Fibroblast of lung (primary cell): ENCODE results near the gene C3orf38. TPM values are rescaled to one million over a fixed set of nuclear protein-coding genes. Genes with fewer than 3 reads are reported as not detected.

Experiments used
- DNase-seq, 2 donors: peaks; one replicate each; pipeline versions ENCODE4 v3.0.0 to v3.0.0-alpha.2; 2010; ENCODE audit warnings: low read depth in 2 of 2
- H2AFZ ChIP-seq: 2 replicates; pipeline ENCODE4 v1.5.1; 2012; ENCODE audit warnings: low read length, control low read depth, inconsistent platforms
- H3K27ac ChIP-seq: 2 replicates; pipeline ENCODE4 v1.5.1; 2011; ENCODE audit warnings: low read length, control low read depth; ENCODE audit not compliant: insufficient read depth
- H3K27me3 ChIP-seq: 2 replicates; pipeline ENCODE4 v1.5.1; 2011; ENCODE audit warnings: mild to moderate bottlenecking, low read length; ENCODE audit not compliant: control insufficient read depth, insufficient read depth
- H3K36me3 ChIP-seq: 2 replicates; pipeline ENCODE4 v1.5.1; 2011; ENCODE audit warnings: low read length; ENCODE audit not compliant: control insufficient read depth, insufficient read depth
- H3K4me1 ChIP-seq: 2 replicates; pipeline ENCODE4 v1.5.1; 2011; ENCODE audit warnings: low read length; ENCODE audit not compliant: control insufficient read depth, insufficient read depth; ENCODE audit errors: extremely low read depth
- H3K4me2 ChIP-seq: 2 replicates; pipeline ENCODE4 v1.5.1; 2011; ENCODE audit warnings: low read length, control low read depth; ENCODE audit not compliant: insufficient read depth; ENCODE audit errors: extremely low read depth
- H3K4me3 ChIP-seq, 4 experiments: fragments of 200-600 bp in 1 of 4; sonication (generic) in 1 of 4; replicated peaks in 1 of 4; 2 replicates each; pipeline ENCODE4 v1.5.1; 2011 to 2016; ENCODE audit warnings: low read length in 4 of 4, low read depth in 3 of 4, mild to moderate bottlenecking in 3 of 4, control low read depth in 2 of 4, inconsistent platforms in 1 of 4, mixed read lengths in 1 of 4; ENCODE audit not compliant: insufficient read depth in 1 of 4; ENCODE audit errors: control extremely low read depth in 1 of 4
- H3K79me2 ChIP-seq: 2 replicates; pipeline ENCODE4 v1.5.1; 2012; ENCODE audit warnings: mild to moderate bottlenecking, low read length, inconsistent platforms; ENCODE audit not compliant: control insufficient read depth, insufficient read depth
- H3K9ac ChIP-seq: 2 replicates; pipeline ENCODE4 v1.5.1; 2011; ENCODE audit warnings: mild to moderate bottlenecking, low read length, control low read depth; ENCODE audit not compliant: insufficient read depth
- H3K9me3 ChIP-seq: 2 replicates; pipeline ENCODE4 v1.5.1; 2012; ENCODE audit warnings: low read depth, low read length; ENCODE audit not compliant: control insufficient read depth, insufficient read depth
- H4K20me1 ChIP-seq: 2 replicates; pipeline ENCODE4 v1.5.1; 2011; ENCODE audit warnings: low read length; ENCODE audit not compliant: control insufficient read depth, insufficient read depth; ENCODE audit errors: extremely low read depth
- EZH2 ChIP-seq: IDR thresholded peaks from 2 replicates; pipeline ENCODE4 v1.5.1; 2012; ENCODE audit warnings: low read length, control low read depth, mild to moderate bottlenecking; ENCODE audit errors: missing control alignments
- polyA minus RNA-seq: library from RNA; depleted of rRNA, polyadenylated mRNA; stranded (reverse); fragments of >200 nt; gene quantifications from 2 replicates; pipeline ENCODE4 v1.2.3, GENCODE V29; 2011; ENCODE audit warnings: low replicate concordance
- polyA plus RNA-seq, 2 donors: library from polyadenylated mRNA; depleted of rRNA in 1 of 2; stranded (reverse) in 1 of 2; unstranded in 1 of 2; fragments of >200 nt; gene quantifications; 2 replicates each; pipeline ENCODE4 v1.2.1, GENCODE V29; 2011 to 2012; ENCODE audit warnings: missing spikeins in 1 of 2
- total RNA-seq: library from RNA; depleted of rRNA; stranded (reverse); fragments of >200 nt; gene quantifications from 2 replicates; pipeline ENCODE4 v1.2.1, GENCODE V29; 2014
- TF ChIP-seq, protein P1 (sequence below), 2 donors: IDR thresholded peaks in 1 of 2; conservative IDR thresholded peaks in 1 of 2; 1 replicate in 1 of 2; 2 replicates in 1 of 2; pipeline ENCODE4 v1.5.1; 2011 to 2012; ENCODE audit warnings: low read length in 2 of 2, control low read depth in 1 of 2, inconsistent platforms in 1 of 2, low read depth in 1 of 2, mild to moderate bottlenecking in 1 of 2

The C3orf38 gene
- total RNA-seq (26.4 and 27.2 TPM in 2 replicates), polyA plus RNA-seq (20.5 and 24.5 TPM in 2 replicates), polyA minus RNA-seq (5.6 and 8.7 TPM in 2 replicates)
- polyA plus RNA-seq (2012), result 15.4 and 18.4 TPM in 2 replicates

DNA sequence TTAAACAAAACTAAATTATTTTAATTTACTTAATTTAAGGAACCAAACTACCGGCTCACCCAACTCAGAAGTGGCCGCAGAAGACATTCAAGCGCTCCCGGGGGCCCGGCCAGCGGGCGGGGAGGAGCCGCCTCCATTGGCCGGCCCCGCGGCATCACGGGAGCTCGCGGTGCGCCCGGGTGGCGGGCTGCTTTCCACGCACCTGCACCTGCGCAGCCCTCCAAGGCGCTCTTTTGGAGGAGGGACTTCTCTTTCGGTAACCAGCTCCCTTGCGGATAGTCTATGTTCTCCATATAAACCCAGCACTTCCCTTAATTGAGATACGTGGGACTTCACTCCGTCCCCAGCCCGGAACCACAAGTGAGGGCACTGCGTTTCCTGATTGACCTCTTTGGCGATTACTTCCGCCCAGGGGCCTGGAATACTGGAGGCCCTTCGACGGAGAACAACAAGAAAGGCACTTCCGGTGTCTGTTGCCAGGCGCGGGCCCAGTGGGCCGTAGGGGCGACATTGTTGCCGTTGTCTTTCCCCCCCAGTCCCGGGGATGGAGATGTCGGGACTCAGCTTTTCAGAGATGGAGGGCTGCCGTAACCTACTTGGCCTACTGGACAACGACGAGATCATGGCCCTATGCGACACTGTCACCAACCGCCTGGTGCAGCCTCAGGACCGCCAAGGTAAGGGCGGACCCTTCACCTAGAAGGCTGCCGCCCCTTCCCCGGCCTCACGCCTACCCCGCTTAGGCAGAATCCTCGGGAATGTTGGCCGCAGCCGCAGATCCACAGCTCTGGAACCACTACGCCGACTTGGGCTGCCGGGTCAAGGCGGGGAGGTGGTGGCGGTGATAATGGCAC is at the start of gene C3orf38:
TSS of gene C3orf38 (plus strand) at position 451 of the 854 bp plus-strand sequence. CDS start at position 545, 94 bp downstream.
- Histone ChIP-seq H3K4me2 (peak within 1 kb of the TSS; percentile 93), H2AFZ (peak within 1 kb of the TSS; percentile 100), H3K36me3 (no peaks in the 10 kb centered on the region), H3K9me3 (no peaks in the 10 kb centered on the region), H3K27me3 (no peaks in the 10 kb centered on the region), H4K20me1 (no peaks in the 10 kb centered on the region), H3K79me2 (peaks cover 35% of the 10 kb centered on the region), H3K27ac (peak within 1 kb of the TSS; percentile 94), H3K9ac (peak within 1 kb of the TSS; percentile 96), H3K4me1 (peaks cover 2% of the 10 kb centered on the region), H3K4me3 (peak within 1 kb of the TSS; percentile 84 to 97 (median 90))
- no peak for TF ChIP-seq EZH2
- TF ChIP-seq, protein P1, sequence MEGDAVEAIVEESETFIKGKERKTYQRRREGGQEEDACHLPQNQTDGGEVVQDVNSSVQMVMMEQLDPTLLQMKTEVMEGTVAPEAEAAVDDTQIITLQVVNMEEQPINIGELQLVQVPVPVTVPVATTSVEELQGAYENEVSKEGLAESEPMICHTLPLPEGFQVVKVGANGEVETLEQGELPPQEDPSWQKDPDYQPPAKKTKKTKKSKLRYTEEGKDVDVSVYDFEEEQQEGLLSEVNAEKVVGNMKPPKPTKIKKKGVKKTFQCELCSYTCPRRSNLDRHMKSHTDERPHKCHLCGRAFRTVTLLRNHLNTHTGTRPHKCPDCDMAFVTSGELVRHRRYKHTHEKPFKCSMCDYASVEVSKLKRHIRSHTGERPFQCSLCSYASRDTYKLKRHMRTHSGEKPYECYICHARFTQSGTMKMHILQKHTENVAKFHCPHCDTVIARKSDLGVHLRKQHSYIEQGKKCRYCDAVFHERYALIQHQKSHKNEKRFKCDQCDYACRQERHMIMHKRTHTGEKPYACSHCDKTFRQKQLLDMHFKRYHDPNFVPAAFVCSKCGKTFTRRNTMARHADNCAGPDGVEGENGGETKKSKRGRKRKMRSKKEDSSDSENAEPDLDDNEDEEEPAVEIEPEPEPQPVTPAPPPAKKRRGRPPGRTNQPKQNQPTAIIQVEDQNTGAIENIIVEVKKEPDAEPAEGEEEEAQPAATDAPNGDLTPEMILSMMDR (conservative IDR thresholded peaks at IDR 0.05 in 1 of 2, IDR thresholded peaks at IDR 0.05 in 1 of 2; ENCODE audit: low read depth in 1 of 2, low read length in 2 of 2), result no peak
- peak; percentile 93 to 95 for DNase-seq

DNA sequence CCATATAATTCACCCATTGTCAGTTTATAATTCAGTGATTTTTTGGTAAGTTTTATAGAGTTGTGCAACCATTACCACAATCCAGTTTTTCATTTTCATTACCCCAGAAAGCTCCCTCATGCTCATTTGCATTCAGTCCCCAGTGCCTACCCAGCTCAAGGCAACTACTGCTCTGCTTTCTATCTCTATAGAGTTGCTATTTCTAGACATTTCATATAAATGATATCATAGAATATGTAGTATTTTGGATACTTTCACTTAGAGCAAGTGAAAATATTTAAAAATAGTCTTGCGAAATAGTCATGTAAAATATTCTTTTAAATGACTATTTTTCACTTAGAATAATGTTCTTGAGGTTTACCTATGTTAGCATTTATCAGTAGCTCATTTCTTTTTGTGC is 48.6 kb upstream of the C3orf38 start:
- H3K4me1 ChIP-seq, result no peaks in the 10 kb centered on the region
- peaks cover 5% of the 10 kb centered on the region for H3K79me2 ChIP-seq
- H3K36me3 ChIP-seq, result no peaks in the 10 kb centered on the region
- no peak for DNase-seq
- H3K9me3 ChIP-seq, result no peaks in the 10 kb centered on the region
- no peaks in the 10 kb centered on the region for H3K27me3 ChIP-seq
- no peak overlapping the region for H3K4me2 ChIP-seq
- no peak overlapping the region for H2AFZ ChIP-seq
- H3K27ac ChIP-seq, result no peak overlapping the region
- H3K9ac ChIP-seq, result no peak overlapping the region
- H3K4me3 ChIP-seq, result no peak overlapping the region
- no peak for TF ChIP-seq EZH2
- TF ChIP-seq, protein P1 (conservative IDR thresholded peaks at IDR 0.05 in 1 of 2, IDR thresholded peaks at IDR 0.05 in 1 of 2; ENCODE audit: low read depth in 1 of 2, low read length in 2 of 2), result no peak
- no peaks in the 10 kb centered on the region for H4K20me1 ChIP-seq

DNA sequence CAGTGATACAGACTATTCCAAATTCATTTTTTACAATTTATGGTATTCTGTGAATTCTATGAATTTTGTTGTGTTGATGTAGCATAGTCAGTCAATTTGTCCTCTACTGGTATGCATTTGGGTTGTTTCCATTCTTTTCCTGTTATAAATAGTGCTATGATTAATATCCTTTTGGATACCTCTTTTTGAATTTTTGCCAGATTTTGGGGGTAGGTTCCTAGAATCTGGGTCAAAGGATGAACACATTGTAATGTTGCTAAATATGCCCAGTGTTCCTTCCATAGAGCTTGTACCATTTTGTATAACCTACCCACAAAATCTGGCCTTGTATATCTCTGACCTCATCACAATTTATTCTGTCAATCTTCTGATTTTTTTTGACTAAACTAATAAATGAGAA is 44.4 kb upstream of the C3orf38 start:
- DNase-seq, result peak in 1 of 2 donors; percentile 22
- TF ChIP-seq, protein P1 (conservative IDR thresholded peaks at IDR 0.05 in 1 of 2, IDR thresholded peaks at IDR 0.05 in 1 of 2; ENCODE audit: low read depth in 1 of 2, low read length in 2 of 2), result no peak
- no peak for TF ChIP-seq EZH2
- H3K79me2 ChIP-seq, result peaks cover 3% of the 10 kb centered on the region

More for the DNA sequence above, 44.4 kb upstream of the C3orf38 start:
- Histone ChIP-seq H4K20me1 (no peaks in the 10 kb centered on the region), H3K9me3 (no peaks in the 10 kb centered on the region), H2AFZ (no peak overlapping the region), H3K4me1 (no peaks in the 10 kb centered on the region), H3K4me3 (no peak overlapping the region), H3K27ac (no peak overlapping the region), H3K27me3 (no peaks in the 10 kb centered on the region), H3K9ac (no peak overlapping the region), H3K4me2 (no peak overlapping the region), H3K36me3 (no peaks in the 10 kb centered on the region)
